ENCODE data around the gene PCDHA9.
A peak's percentile ranks its signal among the peaks of the same experiment; 100 is the strongest.
"Not testable (repeated sequence)": the region's sequence is repeated elsewhere in the genome, so short reads cannot be mapped to it uniquely, and the experiment has no call there.

PCDHA9 gene

GRCh38 chr5:140848139-140849102 is at the start of gene PCDHA9:
Gene PCDHA9, plus strand, starts transcription at chr5:140848382. Its CDS starts 114 bp downstream, at chr5:140848496.
- not testable (repeated sequence) for DNase-seq

DNA sequence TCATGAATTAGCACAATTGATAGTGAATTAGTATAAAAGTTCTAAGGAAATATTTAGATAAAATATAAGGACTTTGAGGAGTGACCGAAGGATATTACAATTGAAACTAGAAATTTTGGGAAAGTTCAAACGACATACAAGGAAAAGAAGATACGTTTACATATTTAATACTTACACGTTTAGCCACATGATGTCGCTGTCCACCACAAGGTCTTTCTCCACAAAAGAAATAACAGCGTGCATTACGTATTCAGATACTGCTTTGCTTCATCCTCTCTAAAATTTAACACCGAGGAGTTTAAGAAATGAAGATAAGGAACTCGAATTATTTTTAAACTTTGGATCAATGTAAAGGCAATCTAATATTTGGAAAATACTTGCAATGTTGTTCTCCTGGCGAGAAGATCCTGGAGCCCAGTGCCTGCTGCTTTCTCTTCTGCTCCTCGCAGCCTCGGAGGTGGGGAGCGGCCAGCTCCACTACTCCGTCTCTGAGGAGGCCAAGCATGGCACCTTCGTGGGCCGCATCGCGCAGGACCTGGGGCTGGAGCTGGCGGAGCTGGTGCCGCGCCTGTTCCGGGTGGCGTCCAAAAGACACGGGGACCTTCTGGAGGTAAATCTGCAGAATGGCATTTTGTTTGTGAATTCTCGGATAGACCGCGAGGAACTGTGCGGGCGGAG is 47.2 kb upstream of the PCDHA9 start, which contains the start of gene PCDHA3:
PCDHA3 (plus strand) TSS at position 242 of the 678 bp plus-strand sequence.
- no peak for DNase-seq

DNA sequence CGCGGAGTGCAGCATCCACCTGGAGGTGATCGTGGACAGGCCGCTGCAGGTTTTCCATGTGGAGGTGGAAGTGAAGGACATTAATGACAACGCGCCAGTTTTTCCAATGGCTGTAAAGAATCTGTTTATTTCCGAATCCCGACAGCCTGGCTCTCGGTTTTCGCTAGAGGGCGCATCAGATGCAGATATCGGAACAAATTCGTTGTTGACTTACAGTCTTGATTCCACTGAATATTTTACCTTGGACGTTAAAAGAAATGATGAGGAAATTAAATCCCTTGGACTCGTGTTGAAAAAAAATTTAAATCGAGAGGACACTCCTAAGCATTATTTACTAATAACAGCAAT is 46.7 kb upstream of the PCDHA9 start:
- DNase-seq, result no peak

DNA sequence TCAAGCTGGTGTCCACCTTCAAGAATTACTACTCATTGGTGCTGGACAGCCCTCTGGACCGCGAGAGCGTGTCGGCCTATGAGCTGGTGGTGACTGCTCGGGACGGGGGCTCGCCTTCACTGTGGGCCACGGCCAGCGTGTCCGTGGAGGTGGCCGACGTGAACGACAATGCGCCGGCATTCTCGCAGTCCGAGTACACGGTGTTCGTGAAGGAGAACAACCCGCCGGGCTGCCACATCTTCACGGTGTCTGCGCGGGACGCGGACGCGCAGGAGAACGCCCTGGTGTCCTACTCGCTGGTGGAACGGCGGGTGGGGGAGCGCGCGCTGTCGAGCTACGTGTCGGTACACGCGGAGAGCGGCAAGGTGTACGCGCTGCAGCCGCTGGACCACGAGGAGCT is 45.8 kb upstream of the PCDHA9 start:
- not testable (repeated sequence) for DNase-seq

- no peak for DNase-seq
Measured at GRCh38 chr5:140802781-140803271, 45.4 kb upstream of the PCDHA9 start.

GRCh38 chr5:140806834-140807775 is 41.1 kb upstream of the PCDHA9 start, which contains the start of gene PCDHA4:
Gene PCDHA4, plus strand, starts transcription at chr5:140807068.
- DNase-seq, result peak; percentile 87 to 89

DNA sequence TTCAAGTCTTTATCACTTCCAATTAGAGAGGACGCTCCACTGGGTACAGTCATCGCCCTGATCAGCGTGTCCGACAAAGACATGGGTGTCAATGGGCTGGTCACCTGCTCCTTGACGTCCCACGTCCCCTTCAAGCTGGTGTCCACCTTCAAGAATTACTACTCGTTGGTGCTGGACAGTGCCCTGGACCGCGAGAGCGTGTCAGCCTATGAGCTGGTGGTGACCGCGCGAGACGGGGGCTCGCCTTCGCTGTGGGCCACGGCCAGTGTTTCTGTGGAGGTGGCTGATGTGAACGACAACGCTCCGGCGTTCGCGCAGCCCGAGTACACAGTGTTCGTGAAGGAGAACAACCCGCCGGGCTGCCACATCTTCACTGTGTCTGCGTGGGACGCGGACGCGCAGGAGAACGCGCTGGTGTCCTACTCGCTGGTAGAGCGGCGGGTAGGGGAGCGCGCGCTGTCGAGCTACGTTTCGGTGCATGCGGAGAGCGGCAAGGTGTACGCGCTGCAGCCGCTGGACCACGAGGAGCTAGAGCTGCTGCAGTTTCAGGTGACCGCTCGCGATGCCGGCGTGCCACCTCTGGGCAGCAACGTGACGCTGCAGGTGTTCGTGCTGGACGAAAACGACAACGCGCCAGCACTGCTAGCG is 39.8 kb upstream of the PCDHA9 start:
- not testable (repeated sequence) for DNase-seq

- no peak for DNase-seq
Measured at GRCh38 chr5:140808889-140809291, 39.3 kb upstream of the PCDHA9 start.

DNA sequence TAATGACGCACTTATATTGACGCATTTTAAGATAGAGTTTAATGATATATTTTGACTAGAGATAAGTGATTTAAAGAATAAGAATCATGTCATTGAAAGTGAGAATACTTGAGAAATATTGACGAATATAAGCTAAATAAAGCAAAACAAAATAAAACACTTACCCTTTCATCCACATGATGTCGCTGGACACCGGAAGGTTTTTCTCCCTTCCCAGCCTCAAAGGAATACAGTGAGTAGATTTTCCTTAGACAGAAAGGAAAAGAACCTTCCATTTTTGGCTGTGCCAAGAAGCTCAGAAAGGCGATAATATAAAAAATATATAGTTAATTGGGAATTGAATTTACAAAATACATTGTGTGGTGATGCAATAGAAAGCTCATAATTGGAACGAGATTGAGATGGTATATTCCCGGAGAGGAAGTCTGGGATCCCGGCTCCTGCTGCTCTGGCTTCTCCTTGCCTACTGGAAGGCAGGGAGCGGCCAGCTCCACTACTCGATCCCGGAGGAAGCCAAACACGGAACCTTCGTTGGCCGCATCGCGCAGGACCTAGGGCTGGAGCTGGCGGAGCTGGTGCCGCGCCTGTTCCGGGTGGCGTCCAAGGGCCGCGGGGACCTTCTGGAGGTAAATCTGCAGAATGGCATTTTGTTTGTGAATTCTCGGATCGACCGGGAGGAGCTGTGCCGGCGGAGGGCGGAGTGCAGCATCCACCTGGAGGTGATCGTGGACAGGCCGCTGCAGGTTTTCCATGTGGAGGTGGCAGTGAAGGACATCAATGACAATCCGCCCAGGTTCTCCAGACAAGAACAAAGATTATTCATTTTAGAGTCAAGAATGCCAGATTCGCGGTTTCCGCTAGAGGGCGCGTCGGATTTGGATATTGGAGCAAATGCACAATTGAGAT is 26.6 kb upstream of the PCDHA9 start, which contains the start of gene PCDHA5:
PCDHA5 (plus strand) TSS at position 239 of the 906 bp plus-strand sequence.
- DNase-seq, result no peak

GRCh38 chr5:140822281-140822629 is 25.9 kb upstream of the PCDHA9 start:
- DNase-seq, result no peak

DNA sequence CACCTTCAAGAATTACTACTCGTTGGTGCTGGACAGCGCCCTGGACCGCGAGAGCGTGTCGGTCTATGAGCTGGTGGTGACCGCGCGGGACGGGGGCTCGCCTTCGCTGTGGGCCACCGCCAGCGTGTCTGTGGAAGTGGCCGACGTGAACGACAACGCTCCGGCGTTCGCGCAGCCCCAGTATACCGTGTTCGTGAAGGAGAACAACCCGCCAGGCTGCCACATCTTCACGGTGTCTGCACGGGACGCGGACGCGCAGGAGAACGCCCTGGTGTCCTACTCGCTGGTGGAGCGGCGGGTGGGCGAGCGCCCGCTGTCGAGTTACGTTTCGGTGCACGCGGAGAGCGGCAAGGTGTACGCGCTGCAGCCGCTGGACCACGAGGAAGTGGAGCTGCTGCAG is 25.2 kb upstream of the PCDHA9 start:
- not testable (repeated sequence) for DNase-seq

DNA sequence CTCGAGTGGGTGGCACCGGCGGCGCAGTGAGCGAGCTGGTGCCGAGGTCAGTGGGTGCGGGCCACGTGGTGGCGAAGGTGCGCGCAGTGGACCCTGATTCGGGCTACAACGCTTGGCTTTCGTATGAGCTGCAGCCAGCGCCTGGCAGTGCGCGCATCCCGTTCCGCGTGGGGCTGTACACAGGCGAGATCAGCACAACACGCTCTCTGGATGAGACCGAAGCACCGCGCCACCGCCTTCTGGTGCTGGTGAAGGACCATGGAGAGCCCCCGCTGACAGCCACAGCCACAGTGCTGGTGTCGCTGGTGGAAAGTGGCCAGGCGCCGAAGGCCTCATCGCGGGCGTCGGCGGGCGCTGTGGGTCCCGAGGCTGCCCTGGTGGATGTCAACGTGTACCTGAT is 24.7 kb upstream of the PCDHA9 start:
- no peak for DNase-seq

DNA sequence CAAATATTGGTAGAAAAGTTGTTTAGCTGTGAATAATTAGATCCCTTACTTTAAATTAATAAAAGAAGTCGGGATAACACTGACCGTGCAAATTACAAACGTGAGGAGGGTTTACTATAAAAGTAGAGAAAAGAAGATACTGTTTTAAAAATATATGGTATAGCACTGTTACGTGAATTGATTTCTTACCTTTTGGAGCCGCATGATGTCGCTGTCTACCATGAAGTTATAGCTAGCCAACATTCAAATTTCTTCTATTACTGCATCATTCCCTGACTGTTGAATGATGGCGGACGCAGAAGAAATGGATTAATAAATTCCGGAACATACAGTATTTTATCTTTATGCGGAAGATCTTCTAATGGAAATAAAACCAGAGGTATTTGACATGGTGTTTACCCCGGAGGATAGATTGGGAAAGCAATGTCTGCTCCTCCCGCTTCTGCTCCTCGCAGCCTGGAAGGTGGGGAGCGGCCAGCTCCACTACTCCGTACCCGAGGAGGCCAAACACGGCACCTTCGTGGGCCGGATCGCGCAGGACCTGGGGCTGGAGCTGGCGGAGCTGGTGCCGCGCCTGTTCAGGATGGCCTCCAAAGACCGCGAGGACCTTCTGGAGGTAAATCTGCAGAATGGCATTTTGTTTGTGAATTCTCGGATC is 20.3 kb upstream of the PCDHA9 start, which contains the start of gene PCDHA6:
PCDHA6 (plus strand) TSS at position 257 of the 658 bp plus-strand sequence; CDS start at position 389, 132 bp downstream.
- no peak for DNase-seq

DNA sequence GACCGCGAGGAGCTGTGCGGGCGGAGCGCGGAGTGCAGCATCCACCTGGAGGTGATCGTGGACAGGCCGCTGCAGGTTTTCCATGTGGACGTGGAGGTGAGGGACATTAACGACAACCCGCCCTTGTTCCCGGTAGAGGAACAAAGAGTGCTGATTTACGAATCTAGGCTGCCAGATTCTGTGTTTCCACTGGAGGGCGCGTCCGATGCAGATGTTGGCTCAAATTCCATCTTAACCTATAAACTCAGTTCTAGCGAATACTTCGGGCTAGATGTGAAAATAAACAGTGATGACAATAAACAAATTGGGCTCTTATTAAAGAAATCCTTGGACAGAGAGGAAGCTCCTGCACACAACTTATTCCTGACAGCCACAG is 19.8 kb upstream of the PCDHA9 start:
- DNase-seq, result no peak

DNA sequence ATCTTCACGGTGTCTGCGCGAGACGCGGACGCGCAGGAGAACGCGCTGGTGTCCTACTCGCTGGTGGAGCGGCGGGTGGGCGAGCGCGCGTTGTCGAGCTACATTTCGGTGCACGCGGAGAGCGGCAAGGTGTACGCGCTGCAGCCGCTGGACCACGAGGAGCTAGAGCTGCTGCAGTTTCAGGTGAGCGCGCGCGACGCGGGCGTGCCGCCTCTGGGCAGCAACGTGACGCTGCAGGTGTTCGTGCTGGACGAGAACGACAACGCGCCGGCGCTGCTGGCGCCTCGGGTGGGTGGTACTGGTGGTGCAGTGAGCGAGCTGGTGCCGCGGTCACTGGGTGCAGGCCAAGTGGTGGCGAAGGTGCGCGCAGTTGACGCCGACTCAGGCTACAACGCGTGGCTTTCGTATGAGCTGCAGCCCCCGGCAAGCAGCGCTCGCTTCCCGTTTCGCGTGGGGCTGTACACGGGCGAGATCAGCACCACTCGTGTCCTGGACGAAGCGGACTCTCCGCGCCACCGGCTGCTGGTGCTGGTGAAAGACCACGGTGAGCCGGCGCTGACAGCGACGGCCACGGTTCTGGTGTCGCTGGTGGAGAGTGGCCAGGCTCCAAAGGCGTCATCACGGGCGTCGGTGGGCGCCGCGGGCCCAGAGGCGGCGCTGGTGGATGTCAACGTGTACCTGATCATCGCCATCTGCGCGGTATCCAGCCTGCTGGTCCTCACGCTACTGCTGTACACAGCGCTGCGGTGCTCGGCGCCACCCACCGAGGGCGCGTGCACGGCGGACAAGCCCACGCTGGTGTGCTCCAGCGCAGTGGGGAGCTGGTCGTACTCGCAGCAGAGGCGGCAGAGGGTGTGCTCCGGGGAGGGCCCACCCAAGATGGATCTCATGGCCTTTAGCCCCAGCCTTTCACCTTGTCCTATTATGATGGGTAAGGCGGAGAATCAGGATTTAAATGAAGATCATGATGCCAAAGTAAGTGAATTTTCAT is 18.4 kb upstream of the PCDHA9 start:
- not testable (repeated sequence) for DNase-seq

- no peak for DNase-seq
Measured at GRCh38 chr5:140833993-140834392, 14.2 kb upstream of the PCDHA9 start, which contains the start of gene PCDHA7. Gene PCDHA7, plus strand, starts transcription at chr5:140834269. Its CDS starts 115 bp downstream, at chr5:140834384.

DNA sequence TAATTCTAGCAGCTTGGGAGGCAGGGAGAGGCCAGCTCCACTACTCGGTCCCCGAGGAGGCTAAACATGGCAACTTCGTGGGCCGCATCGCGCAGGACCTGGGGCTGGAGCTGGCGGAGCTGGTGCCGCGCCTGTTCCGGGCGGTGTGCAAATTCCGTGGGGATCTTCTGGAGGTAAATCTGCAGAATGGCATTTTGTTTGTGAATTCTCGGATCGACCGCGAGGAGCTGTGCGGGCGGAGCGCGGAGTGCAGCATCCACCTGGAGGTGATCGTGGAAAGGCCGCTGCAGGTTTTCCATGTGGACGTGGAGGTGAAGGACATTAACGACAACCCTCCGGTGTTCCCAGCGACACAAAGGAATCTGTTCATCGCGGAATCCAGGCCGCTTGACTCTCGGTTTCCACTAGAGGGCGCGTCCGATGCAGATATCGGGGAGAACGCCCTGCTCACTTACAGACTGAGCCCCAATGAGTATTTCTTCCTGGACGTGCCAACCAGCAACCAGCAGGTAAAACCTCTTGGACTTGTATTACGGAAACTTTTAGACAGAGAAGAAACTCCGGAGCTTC is 13.7 kb upstream of the PCDHA9 start:
- not testable (repeated sequence) for DNase-seq
